HG02588 (cell line): ENCODE data around the gene TCP11L2.
"Not testable (repeated sequence)": the region's sequence is repeated elsewhere in the genome, so short reads cannot be mapped to it uniquely, and the experiment has no call there.

Experiments used
- ATAC-seq: cut with Tn5 transposase; IDR thresholded peaks from one replicate; pipeline ENCODE4 v1.9.1; 2021; ENCODE audit warnings: mild to moderate bottlenecking, moderate library complexity; ENCODE audit not compliant: unreplicated experiment

The TCP11L2 gene

GRCh38 chr12:106304001-106304421 lies 1.5 kb downstream of the TCP11L2 start:
- ATAC-seq = no peak

GRCh38 chr12:106304797-106305196 lies 2.3 kb downstream of the TCP11L2 start:
- no peak for ATAC-seq

- no peak for ATAC-seq
Observed at GRCh38 chr12:106305376-106305775, 2.8 kb downstream of the TCP11L2 start.

GRCh38 chr12:106307181-106307580 lies 4.6 kb downstream of the TCP11L2 start:
- no peak for ATAC-seq

- no peak for ATAC-seq
Observed at GRCh38 chr12:106308121-106308520, 5.6 kb downstream of the TCP11L2 start.

GRCh38 chr12:106308611-106309010 lies 6.1 kb downstream of the TCP11L2 start:
- no peak for ATAC-seq

- ATAC-seq = no peak
Observed at GRCh38 chr12:106309671-106310505, 7.4 kb downstream of the TCP11L2 start.

GRCh38 chr12:106310687-106311086 lies 8.2 kb downstream of the TCP11L2 start:
- no peak for ATAC-seq

- ATAC-seq = no peak
Observed at GRCh38 chr12:106311139-106311538, 8.6 kb downstream of the TCP11L2 start.

- ATAC-seq = not testable (repeated sequence)
Observed at GRCh38 chr12:106313413-106313812, 10.9 kb downstream of the TCP11L2 start.

- no peak for ATAC-seq
Observed at GRCh38 chr12:106315523-106315922, 13.0 kb downstream of the TCP11L2 start.

GRCh38 chr12:106317406-106318082 lies 15.0 kb downstream of the TCP11L2 start:
- ATAC-seq = no peak

GRCh38 chr12:106321139-106321850 lies 18.8 kb downstream of the TCP11L2 start:
- ATAC-seq = no peak

GRCh38 chr12:106323537-106323936 lies 21.0 kb downstream of the TCP11L2 start:
- ATAC-seq = no peak

- ATAC-seq = no peak
Observed at GRCh38 chr12:106327309-106327869, 24.9 kb downstream of the TCP11L2 start.

GRCh38 chr12:106328735-106329134 lies 26.2 kb downstream of the TCP11L2 start:
- no peak for ATAC-seq

- ATAC-seq = no peak
Observed at GRCh38 chr12:106329231-106329982, 26.9 kb downstream of the TCP11L2 start.

GRCh38 chr12:106331599-106331998 lies 29.1 kb downstream of the TCP11L2 start:
- no peak for ATAC-seq

- no peak for ATAC-seq
Observed at GRCh38 chr12:106332536-106332935, 30.0 kb downstream of the TCP11L2 start.

- no peak for ATAC-seq
Observed at GRCh38 chr12:106333010-106333409, 30.5 kb downstream of the TCP11L2 start.

GRCh38 chr12:106333756-106334155 lies 31.2 kb downstream of the TCP11L2 start:
- no peak for ATAC-seq
